ENCODE data around the gene EZR.

EZR gene

DNA sequence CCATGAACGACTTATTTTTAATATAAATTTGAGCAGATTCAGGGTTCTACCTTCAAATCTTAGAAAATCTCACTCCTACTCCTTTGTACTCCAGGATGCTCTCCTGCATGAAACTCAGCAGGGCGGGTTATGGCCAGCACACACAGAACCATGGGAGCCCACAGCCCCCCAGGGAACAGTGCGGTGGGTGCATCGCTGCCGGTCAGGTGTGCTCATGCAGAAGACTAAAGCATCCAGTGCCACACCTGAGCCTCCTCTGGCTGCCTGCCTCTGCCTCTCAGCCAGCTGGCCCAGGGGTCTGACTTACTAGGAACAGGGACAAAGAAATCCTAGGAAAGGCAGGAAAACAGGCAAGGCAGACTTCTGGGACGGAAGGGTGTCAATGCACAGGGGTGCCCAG, 31.8 kb downstream of the EZR start:
- Histone ChIP-seq H3K36me3 (peaks cover 67% of the 10 kb centered on the region), H3K4me1 (no peaks in the 10 kb centered on the region)

DNA sequence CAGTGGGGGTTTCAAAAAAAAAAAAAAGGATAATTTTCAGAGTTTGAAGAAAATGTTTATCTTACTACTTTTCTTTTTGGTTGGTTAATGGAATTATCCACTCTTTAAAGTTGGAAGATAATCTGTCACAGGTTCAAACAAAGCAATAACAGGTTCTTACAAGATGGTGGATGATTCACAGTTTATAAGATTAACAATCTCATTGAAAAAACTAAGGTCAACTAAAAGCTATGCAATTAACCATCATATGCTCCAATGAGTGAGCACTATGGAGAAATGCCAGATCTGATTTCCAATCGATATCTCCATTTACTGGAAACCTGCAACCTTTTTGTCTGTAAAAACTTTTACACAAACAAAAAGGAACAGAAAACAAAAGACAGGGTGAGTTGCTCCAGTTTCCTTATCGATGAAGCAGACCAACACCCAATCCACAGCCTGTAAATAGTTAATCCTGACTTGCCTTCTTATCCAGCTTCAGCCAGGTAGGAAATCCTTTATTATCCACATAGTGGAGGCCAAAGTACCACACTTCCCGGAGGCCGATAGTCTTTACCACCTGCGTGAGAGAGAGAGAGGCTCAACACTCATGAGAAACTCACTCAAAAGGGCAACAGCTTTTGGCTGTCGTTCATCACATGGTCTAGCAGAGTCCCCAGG, 32.4 kb downstream of the EZR start:
- H3K9me3 ChIP-seq = no peaks in the 10 kb centered on the region
- no peaks in the 10 kb centered on the region for H3K27me3 ChIP-seq
- TF ChIP-seq, protein P1, sequence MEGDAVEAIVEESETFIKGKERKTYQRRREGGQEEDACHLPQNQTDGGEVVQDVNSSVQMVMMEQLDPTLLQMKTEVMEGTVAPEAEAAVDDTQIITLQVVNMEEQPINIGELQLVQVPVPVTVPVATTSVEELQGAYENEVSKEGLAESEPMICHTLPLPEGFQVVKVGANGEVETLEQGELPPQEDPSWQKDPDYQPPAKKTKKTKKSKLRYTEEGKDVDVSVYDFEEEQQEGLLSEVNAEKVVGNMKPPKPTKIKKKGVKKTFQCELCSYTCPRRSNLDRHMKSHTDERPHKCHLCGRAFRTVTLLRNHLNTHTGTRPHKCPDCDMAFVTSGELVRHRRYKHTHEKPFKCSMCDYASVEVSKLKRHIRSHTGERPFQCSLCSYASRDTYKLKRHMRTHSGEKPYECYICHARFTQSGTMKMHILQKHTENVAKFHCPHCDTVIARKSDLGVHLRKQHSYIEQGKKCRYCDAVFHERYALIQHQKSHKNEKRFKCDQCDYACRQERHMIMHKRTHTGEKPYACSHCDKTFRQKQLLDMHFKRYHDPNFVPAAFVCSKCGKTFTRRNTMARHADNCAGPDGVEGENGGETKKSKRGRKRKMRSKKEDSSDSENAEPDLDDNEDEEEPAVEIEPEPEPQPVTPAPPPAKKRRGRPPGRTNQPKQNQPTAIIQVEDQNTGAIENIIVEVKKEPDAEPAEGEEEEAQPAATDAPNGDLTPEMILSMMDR (IDR thresholded peaks at IDR 0.05; ENCODE audit: low read depth, low read length) = no peak
- no peak overlapping the region for H3K4me3 ChIP-seq (ENCODE audit: low read depth, low read length)
- no peaks in the 10 kb centered on the region for H3K4me1 ChIP-seq
- peaks cover 73% of the 10 kb centered on the region for H3K36me3 ChIP-seq
- no peak for DNase-seq

More for the DNA sequence above, 31.8 kb downstream of the EZR start:
- TF ChIP-seq, protein P1 (IDR thresholded peaks at IDR 0.05; ENCODE audit: low read depth, low read length) = no peak
- Histone ChIP-seq H3K4me3 (ENCODE audit: low read depth, low read length) (no peak overlapping the region), H3K27me3 (no peaks in the 10 kb centered on the region), H3K9me3 (no peaks in the 10 kb centered on the region)
- DNase-seq = no peak

DNA sequence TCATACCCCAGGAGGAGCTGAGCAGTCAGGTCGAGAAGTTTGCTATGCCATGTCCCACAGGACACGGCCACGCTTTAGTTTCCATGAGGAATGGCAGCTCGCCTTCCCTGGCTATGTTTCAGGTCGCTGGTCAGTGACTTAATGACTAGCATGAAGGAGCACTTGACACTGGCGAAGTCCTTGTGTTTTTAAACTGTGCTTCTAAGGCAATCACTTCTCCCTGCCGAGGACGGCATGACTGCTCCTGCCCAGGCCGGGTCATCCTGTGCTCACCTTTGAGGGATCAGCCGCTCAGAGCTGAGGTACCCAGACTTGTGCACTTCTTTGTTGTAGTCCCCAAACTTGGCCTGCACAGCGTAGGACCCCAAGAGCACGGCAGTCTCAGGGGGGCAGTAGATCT, 34.1 kb downstream of the EZR start:
- no peaks in the 10 kb centered on the region for H3K27me3 ChIP-seq
- no peak for DNase-seq
- H3K4me3 ChIP-seq (ENCODE audit: low read depth, low read length) = no peak overlapping the region
- TF ChIP-seq, protein P1 (IDR thresholded peaks at IDR 0.05; ENCODE audit: low read depth, low read length) = no peak
- H3K4me1 ChIP-seq = no peaks in the 10 kb centered on the region
- H3K36me3 ChIP-seq = peaks cover 91% of the 10 kb centered on the region
- no peaks in the 10 kb centered on the region for H3K9me3 ChIP-seq

DNA sequence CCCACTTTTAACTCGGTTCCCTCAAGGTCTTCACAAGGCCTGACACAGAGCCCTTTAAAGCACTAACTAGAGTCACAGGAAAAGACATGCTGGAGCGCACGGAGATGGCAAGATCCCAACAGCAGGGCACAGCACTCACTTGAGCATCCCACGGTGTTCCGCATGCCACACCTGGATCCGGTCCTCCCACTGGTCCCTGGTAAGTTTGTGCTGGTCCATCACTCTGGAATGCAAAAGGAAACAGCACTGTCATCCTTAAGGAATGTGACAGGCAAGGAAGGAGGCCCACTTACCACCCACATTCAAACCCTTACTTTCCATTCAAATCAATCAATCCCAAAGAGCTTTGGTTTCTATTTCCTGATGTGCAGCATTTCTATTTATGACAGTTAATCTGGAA, 34.7 kb downstream of the EZR start:
- peaks cover 96% of the 10 kb centered on the region for H3K36me3 ChIP-seq
- H3K9me3 ChIP-seq = no peaks in the 10 kb centered on the region
- H3K27me3 ChIP-seq = no peaks in the 10 kb centered on the region
- no peaks in the 10 kb centered on the region for H3K4me1 ChIP-seq
- DNase-seq = no peak
- TF ChIP-seq, protein P1 (IDR thresholded peaks at IDR 0.05; ENCODE audit: low read depth, low read length) = no peak
- H3K4me3 ChIP-seq (ENCODE audit: low read depth, low read length) = no peak overlapping the region

DNA sequence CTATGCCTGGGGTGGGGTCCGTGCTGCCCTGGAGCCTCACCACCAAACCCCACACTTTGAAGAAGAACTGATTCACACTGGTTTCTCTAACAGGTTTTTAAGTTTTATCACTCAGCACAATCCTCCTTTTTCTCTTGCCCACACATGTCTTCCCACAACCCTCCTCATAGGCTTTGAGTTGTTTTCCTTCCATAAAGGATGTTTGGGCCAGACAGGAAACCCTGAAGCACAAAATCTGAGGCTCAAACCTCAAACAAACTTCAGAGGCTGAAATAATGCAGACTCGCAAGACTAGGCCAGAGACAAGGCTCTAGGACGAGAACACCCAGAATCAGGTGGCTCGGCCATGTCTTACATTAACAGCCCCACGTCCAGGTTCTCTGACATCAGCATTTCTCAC, 35.3 kb downstream of the EZR start:
- Histone ChIP-seq H3K36me3 (peaks cover 95% of the 10 kb centered on the region), H3K9me3 (no peaks in the 10 kb centered on the region), H3K4me1 (no peaks in the 10 kb centered on the region), H3K4me3 (ENCODE audit: low read depth, low read length) (no peak overlapping the region), H3K27me3 (no peaks in the 10 kb centered on the region)
- TF ChIP-seq, protein P1 (IDR thresholded peaks at IDR 0.05; ENCODE audit: low read depth, low read length) = no peak
- no peak for DNase-seq

DNA sequence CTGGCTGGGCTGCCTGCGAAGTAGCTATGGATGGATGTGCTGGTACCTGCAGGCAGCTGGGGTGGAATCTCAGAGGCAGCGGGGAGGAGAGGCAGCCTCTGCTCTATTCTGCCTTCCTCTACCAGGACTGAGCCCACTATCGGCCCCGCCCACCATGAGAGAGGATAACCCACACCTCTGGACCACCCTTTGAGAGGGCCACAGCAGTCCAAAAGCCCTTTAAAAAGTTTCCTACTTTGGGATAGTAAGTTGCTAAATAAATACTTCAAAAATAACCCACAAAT, 36.1 kb downstream of the EZR start:
- Histone ChIP-seq H3K4me3 (ENCODE audit: low read depth, low read length) (no peak overlapping the region), H3K27me3 (no peaks in the 10 kb centered on the region), H3K36me3 (peaks cover 95% of the 10 kb centered on the region), H3K9me3 (no peaks in the 10 kb centered on the region), H3K4me1 (no peaks in the 10 kb centered on the region)
- DNase-seq = no peak
- TF ChIP-seq, protein P1 (IDR thresholded peaks at IDR 0.05; ENCODE audit: low read depth, low read length) = no peak
